ENCODE measurements around the gene RARG. TPM values are rescaled to one million over a fixed set of nuclear protein-coding genes. Genes with fewer than 3 reads are reported as not detected.

The RARG gene
- total RNA-seq, 4 donors from 2014 or later: 4.2 to 14.1 (median 10.9) TPM

GRCh38 chr12:53268630-53269562 is 36.9 kb upstream of the RARG start:
- TF ChIP-seq, protein P1, sequence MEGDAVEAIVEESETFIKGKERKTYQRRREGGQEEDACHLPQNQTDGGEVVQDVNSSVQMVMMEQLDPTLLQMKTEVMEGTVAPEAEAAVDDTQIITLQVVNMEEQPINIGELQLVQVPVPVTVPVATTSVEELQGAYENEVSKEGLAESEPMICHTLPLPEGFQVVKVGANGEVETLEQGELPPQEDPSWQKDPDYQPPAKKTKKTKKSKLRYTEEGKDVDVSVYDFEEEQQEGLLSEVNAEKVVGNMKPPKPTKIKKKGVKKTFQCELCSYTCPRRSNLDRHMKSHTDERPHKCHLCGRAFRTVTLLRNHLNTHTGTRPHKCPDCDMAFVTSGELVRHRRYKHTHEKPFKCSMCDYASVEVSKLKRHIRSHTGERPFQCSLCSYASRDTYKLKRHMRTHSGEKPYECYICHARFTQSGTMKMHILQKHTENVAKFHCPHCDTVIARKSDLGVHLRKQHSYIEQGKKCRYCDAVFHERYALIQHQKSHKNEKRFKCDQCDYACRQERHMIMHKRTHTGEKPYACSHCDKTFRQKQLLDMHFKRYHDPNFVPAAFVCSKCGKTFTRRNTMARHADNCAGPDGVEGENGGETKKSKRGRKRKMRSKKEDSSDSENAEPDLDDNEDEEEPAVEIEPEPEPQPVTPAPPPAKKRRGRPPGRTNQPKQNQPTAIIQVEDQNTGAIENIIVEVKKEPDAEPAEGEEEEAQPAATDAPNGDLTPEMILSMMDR (IDR thresholded peaks at IDR 0.05; ENCODE audit: low read depth): no peak

- TF ChIP-seq, protein P1 (IDR thresholded peaks at IDR 0.05; ENCODE audit: low read depth): no peak
Measured at GRCh38 chr12:53267999-53268629, 36.1 kb upstream of the RARG start, which contains the start of gene ESPL1. Gene ESPL1 (plus strand): TSS chr12:53268299. CDS start chr12:53268767, 468 bp downstream.

GRCh38 chr12:53267306-53267998 is 35.4 kb upstream of the RARG start:
- TF ChIP-seq, protein P1 (IDR thresholded peaks at IDR 0.05; ENCODE audit: low read depth): no peak

DNA sequence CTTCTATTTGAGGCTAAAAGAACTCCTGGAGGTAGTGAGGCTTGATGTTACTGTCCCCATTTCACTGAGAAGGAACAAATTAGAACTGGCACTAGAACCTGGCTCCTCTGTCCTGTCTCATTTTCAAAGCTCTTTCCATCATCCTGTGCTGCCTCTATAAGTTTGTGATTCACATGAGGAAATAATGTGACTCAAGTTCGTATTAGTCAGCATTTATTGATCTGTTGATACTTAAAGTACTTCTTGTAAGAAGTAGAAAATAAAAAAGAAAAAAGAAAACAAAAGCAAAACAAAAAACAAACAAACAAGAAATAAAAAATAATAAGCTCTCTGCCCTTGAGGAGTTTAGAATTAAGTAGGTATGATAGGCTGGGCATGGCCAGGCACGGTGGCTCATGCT is 33.8 kb upstream of the RARG start:
- TF ChIP-seq, protein P1 (IDR thresholded peaks at IDR 0.05; ENCODE audit: low read depth): no peak

- TF ChIP-seq, protein P1 (IDR thresholded peaks at IDR 0.05; ENCODE audit: low read depth): no peak
Measured at GRCh38 chr12:53259891-53260290, 27.9 kb upstream of the RARG start.

DNA sequence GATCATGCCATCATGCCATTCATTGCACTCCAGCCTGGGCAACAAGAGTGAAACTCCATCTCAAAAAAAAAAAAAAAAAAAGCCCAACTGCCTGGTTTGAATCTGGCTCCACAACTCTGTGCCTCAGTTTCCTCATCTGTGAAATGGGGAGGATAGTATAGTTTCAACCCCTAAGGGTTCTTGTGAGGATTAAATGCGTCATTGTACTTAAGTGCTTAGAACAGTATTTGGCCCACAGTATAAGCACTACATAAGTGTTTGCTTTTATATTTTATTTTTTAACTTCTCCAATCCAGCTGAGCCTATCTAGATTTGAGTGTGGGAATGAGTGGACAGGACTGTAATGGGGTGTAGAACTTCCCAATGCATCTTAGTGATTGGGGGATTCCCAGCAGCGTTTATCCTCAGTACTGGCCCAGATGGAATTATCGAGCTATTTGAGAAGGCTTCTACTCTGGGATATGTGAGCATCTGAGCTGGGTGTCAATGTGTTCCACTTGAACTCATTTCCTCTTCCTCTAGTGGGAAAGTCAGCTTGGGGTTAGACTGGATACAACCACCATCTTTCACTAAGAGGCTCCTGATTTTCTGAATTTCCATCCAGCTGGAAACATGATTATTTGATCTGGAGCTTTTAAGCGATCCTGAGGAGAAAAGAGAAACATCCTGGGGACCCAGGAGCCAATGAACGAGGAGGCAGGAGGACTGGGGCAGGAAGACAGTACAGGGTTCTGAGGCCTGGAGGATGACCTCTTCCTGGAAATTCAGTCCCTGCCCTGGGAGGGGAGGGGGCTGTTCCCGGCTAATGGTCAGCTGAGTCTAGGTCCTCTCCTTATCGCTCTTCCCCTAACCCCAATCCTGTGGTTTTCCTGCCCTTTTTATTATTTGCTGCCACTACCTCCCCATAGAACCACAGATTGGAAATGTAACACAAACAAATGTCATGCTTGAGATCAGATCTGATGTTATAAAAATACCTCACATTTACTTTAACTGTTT is 26.8 kb upstream of the RARG start:
- TF ChIP-seq, protein P1 (IDR thresholded peaks at IDR 0.05; ENCODE audit: low read depth): no peak

Measured in subcutaneous adipose tissue (tissue), 4 donors.